ENCODE results near the gene KIF16B. TPM values are rescaled to one million over a fixed set of nuclear protein-coding genes. Genes with fewer than 3 reads are reported as not detected.

KIF16B gene
- total and polyA plus RNA-seq, 4 donors, result 5.1 to 19.7 (median 8.4) TPM

DNA sequence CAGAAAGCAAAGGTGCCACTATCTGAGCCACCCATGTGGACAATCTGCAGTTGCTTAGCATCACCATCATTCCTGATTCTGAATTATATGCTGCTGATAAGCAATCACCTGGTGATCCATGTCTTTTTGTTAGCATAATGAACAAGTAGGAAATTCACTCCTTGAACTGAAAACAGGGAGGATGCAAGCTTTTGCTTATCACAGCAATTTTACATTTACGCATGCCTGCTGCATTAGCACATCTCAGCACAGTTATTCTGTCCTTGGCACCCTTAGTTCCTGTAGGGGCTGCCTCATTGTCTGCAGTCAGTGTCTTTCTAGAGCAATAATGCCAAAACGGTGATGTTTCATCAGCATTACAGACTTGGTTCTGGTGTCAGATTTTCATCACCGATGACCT lies 162.6 kb downstream of the KIF16B start (continued):
- no peak for TF ChIP-seq ZBTB33 (IDR thresholded peaks at IDR 0.05)

DNA sequence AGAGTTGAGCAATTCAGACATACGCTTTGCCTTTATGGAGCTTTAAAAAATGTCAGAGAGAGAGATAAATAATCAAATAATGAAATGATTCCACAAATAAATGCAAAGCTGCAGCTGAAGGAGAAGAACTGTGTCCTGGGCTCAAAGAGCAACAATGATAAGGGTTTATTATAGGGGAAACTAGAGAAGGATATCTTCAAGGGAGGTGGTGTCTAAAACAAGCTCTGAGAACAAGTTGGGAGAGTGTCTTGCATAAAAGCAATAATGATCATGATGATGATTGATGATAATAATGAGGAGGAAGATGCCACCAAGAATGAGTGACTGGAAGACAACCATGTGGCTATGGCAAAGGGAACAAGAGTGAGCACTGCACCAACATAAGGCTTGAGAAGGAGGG lies 164.3 kb downstream of the KIF16B start:
- no peak for DNase-seq (ENCODE audit: low spot score)
- 91% methylated on average over 1 of the region's 1 CpG for WGBS
- no peaks in the 10 kb centered on the region for H3K27me3 ChIP-seq (ENCODE audit: control insufficient read depth in 4 of 4, insufficient read depth in 4 of 4, low read length in 3 of 4)
- H3K4me3 ChIP-seq (ENCODE audit: low read depth in 1 of 3, low read length in 3 of 3), result no peak overlapping the region
- H3K9ac ChIP-seq (ENCODE audit: low read depth in 1 of 2, low read length in 2 of 2), result no peak overlapping the region
- peaks cover 2 to 6% (median 5%) of the 10 kb centered on the region in 4 donors for H3K36me3 ChIP-seq (ENCODE audit: control insufficient read depth in 4 of 4, insufficient read depth in 3 of 4, low read depth in 1 of 4, low read length in 3 of 4)
- H3K4me1 ChIP-seq (ENCODE audit: control insufficient read depth in 4 of 4, insufficient read depth in 4 of 4, low read length in 3 of 4), result no peaks in the 10 kb centered on the region
- H3K27ac ChIP-seq (ENCODE audit: low read depth in 1 of 2, low read length in 2 of 2), result no peak overlapping the region
- no peaks in the 10 kb centered on the region for H3K9me3 ChIP-seq (ENCODE audit: control insufficient read depth in 4 of 4, low read length in 3 of 4)
- TF ChIP-seq EGR1 (IDR thresholded peaks at IDR 0.05; ENCODE audit: low read depth in 2 of 2) (no peak), CTCF (IDR thresholded peaks at IDR 0.05; ENCODE audit: low read depth, low read length, missing input control) (no peak), JUND (IDR thresholded peaks at IDR 0.05) (no peak), RAD21 (IDR thresholded peaks at IDR 0.05) (no peak), FOXA1 (IDR thresholded peaks at IDR 0.05) (no peak), YY1 (IDR thresholded peaks at IDR 0.05) (no peak), RXRA (IDR thresholded peaks at IDR 0.05) (no peak), SP1 (IDR thresholded peaks at IDR 0.05) (no peak), TAF1 (conservative IDR thresholded peaks at IDR 0.05) (no peak), GABPA (IDR thresholded peaks at IDR 0.05 in 1 of 2, conservative IDR thresholded peaks at IDR 0.05 in 1 of 2) (no peak), ZBTB33 (IDR thresholded peaks at IDR 0.05) (no peak), HNF4G (IDR thresholded peaks at IDR 0.05) (no peak)
- TF ChIP-seq, protein P1, sequence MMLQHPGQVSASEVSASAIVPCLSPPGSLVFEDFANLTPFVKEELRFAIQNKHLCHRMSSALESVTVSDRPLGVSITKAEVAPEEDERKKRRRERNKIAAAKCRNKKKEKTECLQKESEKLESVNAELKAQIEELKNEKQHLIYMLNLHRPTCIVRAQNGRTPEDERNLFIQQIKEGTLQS (IDR thresholded peaks at IDR 0.05), result no peak

GRCh38 chr20:16407251-16408067 lies 165.8 kb downstream of the KIF16B start:
- Histone ChIP-seq H3K36me3 (ENCODE audit: control insufficient read depth in 4 of 4, insufficient read depth in 3 of 4, low read depth in 1 of 4, low read length in 3 of 4) (peaks cover 0 to 10% (median 6%) of the 10 kb centered on the region in 4 donors), H3K27me3 (ENCODE audit: control insufficient read depth in 4 of 4, insufficient read depth in 4 of 4, low read length in 3 of 4) (no peaks in the 10 kb centered on the region), H3K4me1 (ENCODE audit: control insufficient read depth in 4 of 4, insufficient read depth in 4 of 4, low read length in 3 of 4) (no peaks in the 10 kb centered on the region), H3K9ac (ENCODE audit: low read depth in 1 of 2, low read length in 2 of 2) (no peak overlapping the region), H3K27ac (ENCODE audit: low read depth in 1 of 2, low read length in 2 of 2) (no peak overlapping the region), H3K9me3 (ENCODE audit: control insufficient read depth in 4 of 4, low read length in 3 of 4) (no peaks in the 10 kb centered on the region), H3K4me3 (ENCODE audit: low read depth in 1 of 3, low read length in 3 of 3) (no peak overlapping the region)
- DNase-seq (ENCODE audit: low spot score), result no peak
- 87% methylated on average over 5 of the region's 5 CpGs for WGBS
- TF ChIP-seq REST (IDR thresholded peaks at IDR 0.05) (no peak), GABPA (IDR thresholded peaks at IDR 0.05 in 1 of 2, conservative IDR thresholded peaks at IDR 0.05 in 1 of 2) (no peak), MAX (IDR thresholded peaks at IDR 0.05) (no peak), ZBTB33 (IDR thresholded peaks at IDR 0.05) (no peak), RAD21 (IDR thresholded peaks at IDR 0.05) (no peak), HNF4G (IDR thresholded peaks at IDR 0.05) (no peak), EGR1 (IDR thresholded peaks at IDR 0.05; ENCODE audit: low read depth in 2 of 2) (no peak), NR2F2 (IDR thresholded peaks at IDR 0.05) (no peak)
- TF ChIP-seq, protein P1 (IDR thresholded peaks at IDR 0.05), result no peak

All from liver (tissue), 9 donors.